ENCODE data around the gene EPHA6.

Gene EPHA6

GRCh38 chr3:97721446-97721845 is 907.1 kb downstream of the EPHA6 start:
- DNase-seq = no peak

- DNase-seq = no peak
These were observed 922.5 kb downstream of the EPHA6 start for GRCh38 chr3:97736928-97737327.

- DNase-seq = no peak
These were observed 924.4 kb downstream of the EPHA6 start for GRCh38 chr3:97738761-97739160.

- DNase-seq = no peak
These were observed 927.6 kb downstream of the EPHA6 start for GRCh38 chr3:97742036-97742435.

- DNase-seq = no peak
These were observed 929.9 kb downstream of the EPHA6 start for GRCh38 chr3:97744289-97744688.

- DNase-seq = no peak
These were observed 949.4 kb downstream of the EPHA6 start for GRCh38 chr3:97763586-97764406.

GRCh38 chr3:97764407-97765238 is 950.2 kb downstream of the EPHA6 start, which contains the start of gene ARL6:
TSS of gene ARL6 (plus strand) at chr3:97764758. CDS start at chr3:97768108, 3,350 bp downstream.
- DNase-seq = peak; percentile 89

- no peak for DNase-seq
These were observed 950.9 kb downstream of the EPHA6 start for GRCh38 chr3:97765336-97765735.

- no peak for DNase-seq
These were observed 958.5 kb downstream of the EPHA6 start for GRCh38 chr3:97772926-97773325.

GRCh38 chr3:97778152-97778551 is 963.8 kb downstream of the EPHA6 start:
- DNase-seq = no peak

GRCh38 chr3:97793420-97794019 is 979.1 kb downstream of the EPHA6 start:
- peak; percentile 76 for DNase-seq

GRCh38 chr3:97795951-97796350 is 981.6 kb downstream of the EPHA6 start:
- no peak for DNase-seq
